Measurements from ENCODE around the gene DSCAM.

Gene DSCAM

GRCh38 chr21:40421121-40421520 lies 425.8 kb downstream of the DSCAM start:
- H3K9me3 ChIP-seq (ENCODE audit: insufficient read depth, low read depth, low read length) = peaks cover 15% of the 10 kb centered on the region
- no peak overlapping the region for H3K27ac ChIP-seq (ENCODE audit: low read depth, low read length)
- no peaks in the 10 kb centered on the region for H3K27me3 ChIP-seq (ENCODE audit: insufficient read depth, low read length)
- WGBS = 92% methylated on average over 4 of the region's 4 CpGs
- H3K4me3 ChIP-seq (ENCODE audit: low read length) = no peak overlapping the region
- H3K9ac ChIP-seq (ENCODE audit: low read depth, low read length) = no peak overlapping the region
- no peaks in the 10 kb centered on the region for H3K36me3 ChIP-seq (ENCODE audit: insufficient read depth, low read length)
- H3K4me1 ChIP-seq (ENCODE audit: insufficient read depth, low read length) = no peaks in the 10 kb centered on the region

DNA sequence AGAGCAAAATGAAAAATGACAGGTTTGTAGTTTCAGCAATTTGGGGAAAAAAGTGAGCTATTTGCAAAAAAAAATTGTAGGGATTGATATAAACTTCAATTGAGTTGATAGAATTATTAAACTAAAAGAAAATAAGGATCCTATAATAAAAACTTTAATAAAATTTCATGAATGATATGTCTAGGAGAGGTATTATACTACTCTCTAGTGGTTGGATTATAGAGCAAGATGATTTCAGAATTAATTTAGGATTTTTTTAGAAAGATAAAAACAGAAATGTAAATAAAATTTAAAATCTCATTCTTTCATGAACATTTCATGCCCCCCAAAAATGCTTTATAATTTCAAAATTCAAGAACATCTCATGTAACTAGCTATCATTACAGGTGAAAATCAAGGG lies 430.4 kb downstream of the DSCAM start:
- Histone ChIP-seq H3K4me3 (ENCODE audit: low read length) (no peak overlapping the region), H3K27me3 (ENCODE audit: insufficient read depth, low read length) (no peaks in the 10 kb centered on the region), H3K27ac (ENCODE audit: low read depth, low read length) (no peak overlapping the region), H3K9ac (ENCODE audit: low read depth, low read length) (no peak overlapping the region), H3K4me1 (ENCODE audit: insufficient read depth, low read length) (no peaks in the 10 kb centered on the region), H3K36me3 (ENCODE audit: insufficient read depth, low read length) (no peaks in the 10 kb centered on the region), H3K9me3 (ENCODE audit: insufficient read depth, low read depth, low read length) (peaks cover 15% of the 10 kb centered on the region)

DNA sequence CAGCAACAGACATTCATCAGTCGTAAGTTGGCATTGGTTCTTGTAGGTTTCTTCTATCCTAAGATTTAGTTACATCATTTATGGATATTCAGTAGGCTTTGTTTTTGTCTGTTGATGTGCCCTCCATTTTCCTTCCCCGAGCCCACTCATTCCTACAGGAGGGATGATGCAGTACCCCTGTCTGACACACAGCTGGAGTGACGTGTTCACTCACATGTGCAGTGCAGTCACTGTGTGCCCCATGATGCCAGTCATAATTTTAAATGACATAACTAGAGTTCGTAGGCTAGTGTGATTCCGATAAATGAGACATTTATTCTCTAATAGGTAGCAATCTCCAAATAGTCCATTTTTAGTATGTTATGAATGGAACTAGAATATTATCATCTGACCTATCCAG lies 438.4 kb downstream of the DSCAM start:
- no peaks in the 10 kb centered on the region for H3K36me3 ChIP-seq (ENCODE audit: insufficient read depth, low read length)
- WGBS = 79% methylated on average over 3 of the region's 5 CpGs
- no peak overlapping the region for H3K4me3 ChIP-seq (ENCODE audit: low read length)
- no peak overlapping the region for H3K27ac ChIP-seq (ENCODE audit: low read depth, low read length)
- H3K4me1 ChIP-seq (ENCODE audit: insufficient read depth, low read length) = no peaks in the 10 kb centered on the region
- no peaks in the 10 kb centered on the region for H3K9me3 ChIP-seq (ENCODE audit: insufficient read depth, low read depth, low read length)
- H3K27me3 ChIP-seq (ENCODE audit: insufficient read depth, low read length) = no peaks in the 10 kb centered on the region
- H3K9ac ChIP-seq (ENCODE audit: low read depth, low read length) = no peak overlapping the region

GRCh38 chr21:40404396-40404800 lies 442.6 kb downstream of the DSCAM start:
- Histone ChIP-seq H3K9ac (ENCODE audit: low read depth, low read length) (no peak overlapping the region), H3K36me3 (ENCODE audit: insufficient read depth, low read length) (no peaks in the 10 kb centered on the region), H3K9me3 (ENCODE audit: insufficient read depth, low read depth, low read length) (no peaks in the 10 kb centered on the region), H3K27ac (ENCODE audit: low read depth, low read length) (no peak overlapping the region), H3K4me1 (ENCODE audit: insufficient read depth, low read length) (no peaks in the 10 kb centered on the region), H3K4me3 (ENCODE audit: low read length) (no peak overlapping the region), H3K27me3 (ENCODE audit: insufficient read depth, low read length) (no peaks in the 10 kb centered on the region)
- WGBS = 95% methylated on average over 3 of the region's 3 CpGs

DNA sequence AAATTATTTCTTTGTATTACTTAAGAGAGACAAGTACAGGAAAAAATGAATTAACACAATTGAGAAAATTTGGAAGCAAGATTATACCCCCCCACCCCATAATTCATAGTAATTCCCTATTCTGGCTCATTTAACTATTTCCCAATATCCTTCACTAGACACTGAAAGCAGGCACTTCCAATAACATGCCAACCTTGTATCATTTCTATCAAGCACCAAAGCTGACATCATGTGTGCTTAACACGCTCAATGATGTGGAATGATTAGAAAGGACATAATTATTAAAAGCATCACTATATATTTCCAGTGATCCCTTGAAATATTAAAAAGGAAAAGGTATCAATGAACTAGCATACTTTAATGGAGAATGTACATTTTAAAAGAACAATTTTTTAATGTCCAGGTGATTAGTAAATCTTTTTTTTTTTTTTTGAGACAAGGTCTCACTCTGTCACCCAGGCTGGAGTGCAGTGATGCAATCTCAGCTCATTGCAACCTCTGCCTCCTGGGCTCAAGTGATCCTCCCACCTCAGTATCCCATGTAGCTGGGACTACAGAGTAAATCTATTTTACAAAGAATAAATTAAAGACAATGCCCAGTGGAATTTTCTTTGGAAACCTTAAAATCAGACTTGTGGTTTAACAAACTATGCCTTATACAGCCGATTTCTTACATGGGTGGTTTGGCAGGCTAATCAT lies 443.9 kb downstream of the DSCAM start:
- no peaks in the 10 kb centered on the region for H3K9me3 ChIP-seq (ENCODE audit: insufficient read depth, low read depth, low read length)
- no peaks in the 10 kb centered on the region for H3K36me3 ChIP-seq (ENCODE audit: insufficient read depth, low read length)
- no peaks in the 10 kb centered on the region for H3K4me1 ChIP-seq (ENCODE audit: insufficient read depth, low read length)
- 97% methylated on average over 1 of the region's 2 CpGs for WGBS
- H3K9ac ChIP-seq (ENCODE audit: low read depth, low read length) = no peak overlapping the region
- H3K27me3 ChIP-seq (ENCODE audit: insufficient read depth, low read length) = no peaks in the 10 kb centered on the region
- no peak overlapping the region for H3K4me3 ChIP-seq (ENCODE audit: low read length)
- no peak overlapping the region for H3K27ac ChIP-seq (ENCODE audit: low read depth, low read length)

GRCh38 chr21:40395732-40396131 lies 451.2 kb downstream of the DSCAM start:
- Histone ChIP-seq H3K9me3 (ENCODE audit: insufficient read depth, low read depth, low read length) (no peaks in the 10 kb centered on the region), H3K27ac (ENCODE audit: low read depth, low read length) (no peak overlapping the region), H3K4me3 (ENCODE audit: low read length) (no peak overlapping the region), H3K9ac (ENCODE audit: low read depth, low read length) (no peak overlapping the region), H3K27me3 (ENCODE audit: insufficient read depth, low read length) (no peaks in the 10 kb centered on the region), H3K36me3 (ENCODE audit: insufficient read depth, low read length) (no peaks in the 10 kb centered on the region), H3K4me1 (ENCODE audit: insufficient read depth, low read length) (no peaks in the 10 kb centered on the region)
- WGBS = 94% methylated on average over 6 of the region's 7 CpGs

GRCh38 chr21:40393066-40393465 lies 453.9 kb downstream of the DSCAM start:
- Histone ChIP-seq H3K27ac (ENCODE audit: low read depth, low read length) (no peak overlapping the region), H3K9ac (ENCODE audit: low read depth, low read length) (no peak overlapping the region), H3K27me3 (ENCODE audit: insufficient read depth, low read length) (no peaks in the 10 kb centered on the region), H3K36me3 (ENCODE audit: insufficient read depth, low read length) (no peaks in the 10 kb centered on the region), H3K9me3 (ENCODE audit: insufficient read depth, low read depth, low read length) (no peaks in the 10 kb centered on the region), H3K4me3 (ENCODE audit: low read length) (no peak overlapping the region), H3K4me1 (ENCODE audit: insufficient read depth, low read length) (no peaks in the 10 kb centered on the region)
- 86% methylated on average over 4 of the region's 5 CpGs for WGBS

DNA sequence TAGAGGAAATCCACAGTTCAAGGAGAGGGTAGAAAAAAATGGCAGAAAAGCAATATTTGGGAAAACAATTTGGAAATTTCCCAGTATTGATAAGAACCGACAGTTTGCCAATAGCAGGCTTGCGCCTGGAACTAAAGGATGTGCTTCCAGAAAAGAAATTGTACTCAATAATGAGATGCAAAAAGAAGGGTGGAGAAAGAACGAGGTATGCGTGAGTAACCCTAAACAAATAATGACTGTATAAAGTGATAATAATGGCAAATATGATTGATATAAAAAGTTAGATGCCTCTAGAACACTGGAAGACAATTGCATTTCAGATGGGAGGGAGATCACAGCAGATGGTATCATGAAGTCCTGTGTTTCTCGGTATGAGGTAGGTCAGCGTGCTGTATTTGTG lies 458.9 kb downstream of the DSCAM start:
- Histone ChIP-seq H3K27ac (ENCODE audit: low read depth, low read length) (no peak overlapping the region), H3K9me3 (ENCODE audit: insufficient read depth, low read depth, low read length) (no peaks in the 10 kb centered on the region), H3K36me3 (ENCODE audit: insufficient read depth, low read length) (no peaks in the 10 kb centered on the region), H3K9ac (ENCODE audit: low read depth, low read length) (no peak overlapping the region), H3K4me3 (ENCODE audit: low read length) (no peak overlapping the region), H3K4me1 (ENCODE audit: insufficient read depth, low read length) (peaks cover 5% of the 10 kb centered on the region; the same call in 1 of the 2 replicates), H3K27me3 (ENCODE audit: insufficient read depth, low read length) (no peaks in the 10 kb centered on the region)
- 84% methylated on average over 6 of the region's 6 CpGs for WGBS

GRCh38 chr21:40386981-40387747 lies 459.8 kb downstream of the DSCAM start:
- H3K4me1 ChIP-seq (ENCODE audit: insufficient read depth, low read length) = peaks cover 5% of the 10 kb centered on the region; the same call in 1 of the 2 replicates
- H3K9me3 ChIP-seq (ENCODE audit: insufficient read depth, low read depth, low read length) = no peaks in the 10 kb centered on the region
- H3K27ac ChIP-seq (ENCODE audit: low read depth, low read length) = no peak overlapping the region
- H3K36me3 ChIP-seq (ENCODE audit: insufficient read depth, low read length) = no peaks in the 10 kb centered on the region
- no peak overlapping the region for H3K4me3 ChIP-seq (ENCODE audit: low read length)
- 100% methylated on average over 1 of the region's 2 CpGs for WGBS
- H3K9ac ChIP-seq (ENCODE audit: low read depth, low read length) = no peak overlapping the region
- H3K27me3 ChIP-seq (ENCODE audit: insufficient read depth, low read length) = no peaks in the 10 kb centered on the region

DNA sequence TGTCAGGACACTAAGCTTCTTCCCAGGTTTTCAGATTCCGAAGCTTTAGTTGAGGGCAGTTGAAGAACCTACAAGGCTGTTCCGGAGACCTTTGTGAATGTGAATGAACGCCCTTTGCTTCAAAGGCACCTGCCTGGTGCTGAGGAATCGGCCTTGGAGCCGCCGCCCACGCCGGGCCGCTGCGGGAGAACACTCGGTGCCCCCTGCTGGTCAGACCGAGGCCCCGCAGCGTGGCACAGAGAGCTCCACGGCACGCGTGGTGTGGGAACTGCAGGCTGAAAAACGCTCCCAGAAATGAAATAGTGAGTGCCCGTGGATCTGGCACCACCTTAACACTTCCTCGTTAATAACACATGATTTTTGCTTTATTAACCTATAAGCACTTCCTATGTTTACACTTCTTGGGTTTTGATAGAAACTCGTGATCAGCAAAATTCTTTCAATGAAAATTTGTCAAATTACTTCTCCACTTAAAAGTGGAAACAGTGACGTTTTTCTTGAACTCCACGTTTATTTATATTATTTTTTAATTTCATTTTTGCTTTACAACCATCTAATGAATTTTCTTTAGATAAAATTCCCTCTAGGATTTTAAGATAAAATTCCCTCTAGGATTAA lies 460.6 kb downstream of the DSCAM start:
- H3K4me1 ChIP-seq (ENCODE audit: insufficient read depth, low read length) = peaks cover 5% of the 10 kb centered on the region; the same call in 1 of the 2 replicates
- H3K9ac ChIP-seq (ENCODE audit: low read depth, low read length) = no peak overlapping the region
- no peaks in the 10 kb centered on the region for H3K9me3 ChIP-seq (ENCODE audit: insufficient read depth, low read depth, low read length)
- no peaks in the 10 kb centered on the region for H3K27me3 ChIP-seq (ENCODE audit: insufficient read depth, low read length)
- no peak overlapping the region for H3K4me3 ChIP-seq (ENCODE audit: low read length)
- no peaks in the 10 kb centered on the region for H3K36me3 ChIP-seq (ENCODE audit: insufficient read depth, low read length)
- no peak overlapping the region for H3K27ac ChIP-seq (ENCODE audit: low read depth, low read length)
- 12% methylated on average over 21 of the region's 23 CpGs for WGBS

GRCh38 chr21:40385883-40386282 lies 461.1 kb downstream of the DSCAM start:
- 95% methylated on average over 6 of the region's 6 CpGs for WGBS
- no peak overlapping the region for H3K27ac ChIP-seq (ENCODE audit: low read depth, low read length)
- H3K4me1 ChIP-seq (ENCODE audit: insufficient read depth, low read length) = peaks cover 5% of the 10 kb centered on the region; the same call in 1 of the 2 replicates
- no peak overlapping the region for H3K4me3 ChIP-seq (ENCODE audit: low read length)
- H3K9me3 ChIP-seq (ENCODE audit: insufficient read depth, low read depth, low read length) = no peaks in the 10 kb centered on the region
- H3K27me3 ChIP-seq (ENCODE audit: insufficient read depth, low read length) = no peaks in the 10 kb centered on the region
- H3K9ac ChIP-seq (ENCODE audit: low read depth, low read length) = no peak overlapping the region
- no peaks in the 10 kb centered on the region for H3K36me3 ChIP-seq (ENCODE audit: insufficient read depth, low read length)

Measured in HUES64 (cell line).